Keratinocyte (primary cell): ENCODE data around the gene TENM3. TPM values are rescaled to one million over a fixed set of nuclear protein-coding genes. Genes with fewer than 3 reads are reported as not detected.

ENCODE experiments used
- DNase-seq: peaks from one replicate; pipeline ENCODE4 v3.0.0-alpha.2; 2011; ENCODE audit warnings: low read depth, missing footprints, low spot score
- FAIRE-seq: peaks from 2 replicates; lab custom pipeline; 2011; peaks lifted over from hg19 to GRCh38; lab: Jason Lieb, UNC
- H2AFZ ChIP-seq: 2 replicates; pipeline ENCODE4 v1.6.0; 2012; ENCODE audit warnings: low read length, control low read depth, inconsistent platforms; ENCODE audit not compliant: control insufficient read depth
- H3K27ac ChIP-seq: 2 replicates; pipeline ENCODE4 v1.5.1; 2011; ENCODE audit warnings: low read length; ENCODE audit not compliant: control insufficient read depth, insufficient read depth
- H3K27me3 ChIP-seq: 3 replicates; pipeline ENCODE4 v1.6.0; 2011; ENCODE audit warnings: low read length; ENCODE audit not compliant: control insufficient read depth, insufficient read depth; ENCODE audit errors: extremely low read depth
- H3K36me3 ChIP-seq, 2 experiments: 2 replicates in 1 of 2; 3 replicates in 1 of 2; pipeline ENCODE4 v1.5.1; 2011; ENCODE audit warnings: low read length in 2 of 2, mild to moderate bottlenecking in 1 of 2; ENCODE audit not compliant: control insufficient read depth in 2 of 2, insufficient read depth in 2 of 2; ENCODE audit errors: extremely low read depth in 1 of 2
- H3K4me1 ChIP-seq: 3 replicates; pipeline ENCODE4 v1.5.1; 2011; ENCODE audit warnings: low read length; ENCODE audit not compliant: control insufficient read depth, insufficient read depth; ENCODE audit errors: extremely low read depth
- H3K4me2 ChIP-seq: 3 replicates; pipeline ENCODE4 v1.6.0; 2011; ENCODE audit warnings: low read depth, low read length; ENCODE audit not compliant: control insufficient read depth, insufficient read depth; ENCODE audit errors: extremely low read depth
- H3K4me3 ChIP-seq, 3 experiments: fragments of 200-600 bp in 1 of 3; sonication (generic) in 1 of 3; 2 replicates in 2 of 3; 3 replicates in 1 of 3; pipeline ENCODE4 v1.5.1; 2011 to 2016; ENCODE audit warnings: low read length in 3 of 3, mild to moderate bottlenecking in 3 of 3, control low read depth in 2 of 3, inconsistent platforms in 1 of 3, low read depth in 1 of 3, mixed read lengths in 1 of 3, mixed run types in 1 of 3, moderate library complexity in 1 of 3; ENCODE audit not compliant: control insufficient read depth in 2 of 3, insufficient read depth in 2 of 3; ENCODE audit errors: extremely low read depth in 1 of 3
- H3K79me2 ChIP-seq: 2 replicates; pipeline ENCODE4 v1.6.0; 2012; ENCODE audit warnings: low read length; ENCODE audit not compliant: control insufficient read depth, insufficient read depth
- H3K9ac ChIP-seq: 3 replicates; pipeline ENCODE4 v1.6.0; 2011; ENCODE audit warnings: low read length; ENCODE audit not compliant: control insufficient read depth, insufficient read depth; ENCODE audit errors: extremely low read depth
- H3K9me1 ChIP-seq: 3 replicates; pipeline ENCODE4 v1.6.0; 2011; ENCODE audit warnings: low read length; ENCODE audit not compliant: control insufficient read depth, insufficient read depth; ENCODE audit errors: extremely low read depth
- H3K9me3 ChIP-seq: 2 replicates; pipeline ENCODE4 v1.5.1; 2012; ENCODE audit warnings: low read depth, low read length; ENCODE audit not compliant: control insufficient read depth
- H4K20me1 ChIP-seq: 3 replicates; pipeline ENCODE4 v1.6.0; 2011; ENCODE audit warnings: low read length; ENCODE audit not compliant: control insufficient read depth, insufficient read depth; ENCODE audit errors: extremely low read depth
- EZH2 ChIP-seq: IDR thresholded peaks from one replicate; pipeline ENCODE4 v1.6.1; 2012; ENCODE audit warnings: inconsistent platforms, mild to moderate bottlenecking, low read length, moderate library complexity
- dilution Hi-C: fragments of 300-500 bp; cut with MboI; formaldehyde crosslinking; loops from one replicate; pipeline ENCODE4 v1.7.0; 2020; ENCODE audit warnings: low sequenced_read_pairs; ENCODE audit not compliant: extremely low pct_ligation_motif_present
- polyA plus RNA-seq, 5 experiments: library from polyadenylated mRNA; depleted of rRNA in 3 of 5; stranded (reverse) in 3 of 5; stranded (forward) in 1 of 5; unstranded in 1 of 5; fragments of >200 nt; gene quantifications; 1 replicate in 1 of 5; 2 replicates in 3 of 5; 3 replicates in 1 of 5; pipeline versions ENCODE4 v1.2.1 to v1.2.3, GENCODE V29; 2011 to 2012; ENCODE audit warnings: missing spikeins in 2 of 5, low read depth in 1 of 5, low replicate concordance in 1 of 5
- TF ChIP-seq, protein P1 (sequence below), 3 experiments: IDR thresholded peaks in 1 of 3; conservative IDR thresholded peaks in 1 of 3; optimal IDR thresholded peaks in 1 of 3; 2 replicates in 2 of 3; 3 replicates in 1 of 3; pipeline versions ENCODE3 to v1.5.1; 2011; ENCODE audit warnings: low read length in 3 of 3, mild to moderate bottlenecking in 3 of 3, moderate library complexity in 2 of 3, control low read depth in 1 of 3, inconsistent platforms in 1 of 3; ENCODE audit not compliant: insufficient read depth in 2 of 3; ENCODE audit errors: extremely low read depth in 1 of 3

Gene TENM3
- polyA plus RNA-seq, 1 donor (not counting 4 experiments of a cell fraction or from before 2014, with no cell fraction given), result 17.0 TPM

GRCh38 chr4:182730791-182731190 lies 487.6 kb downstream of the TENM3 start:
- Histone ChIP-seq H3K9me3 (no peaks in the 10 kb centered on the region), H3K4me3 (no peak overlapping the region), H4K20me1 (no peaks in the 10 kb centered on the region), H3K27me3 (no peaks in the 10 kb centered on the region), H3K9ac (no peak overlapping the region), H2AFZ (no peak overlapping the region), H3K36me3 (peaks cover 0 to 3% of the 10 kb centered on the region in 2 experiments), H3K79me2 (no peaks in the 10 kb centered on the region), H3K4me2 (no peak overlapping the region), H3K27ac (no peak overlapping the region), H3K9me1 (no peaks in the 10 kb centered on the region), H3K4me1 (peaks cover under 1% of the 10 kb centered on the region)
- dilution Hi-C loops, result no loop called here
- no peak for DNase-seq
- TF ChIP-seq, protein P1, sequence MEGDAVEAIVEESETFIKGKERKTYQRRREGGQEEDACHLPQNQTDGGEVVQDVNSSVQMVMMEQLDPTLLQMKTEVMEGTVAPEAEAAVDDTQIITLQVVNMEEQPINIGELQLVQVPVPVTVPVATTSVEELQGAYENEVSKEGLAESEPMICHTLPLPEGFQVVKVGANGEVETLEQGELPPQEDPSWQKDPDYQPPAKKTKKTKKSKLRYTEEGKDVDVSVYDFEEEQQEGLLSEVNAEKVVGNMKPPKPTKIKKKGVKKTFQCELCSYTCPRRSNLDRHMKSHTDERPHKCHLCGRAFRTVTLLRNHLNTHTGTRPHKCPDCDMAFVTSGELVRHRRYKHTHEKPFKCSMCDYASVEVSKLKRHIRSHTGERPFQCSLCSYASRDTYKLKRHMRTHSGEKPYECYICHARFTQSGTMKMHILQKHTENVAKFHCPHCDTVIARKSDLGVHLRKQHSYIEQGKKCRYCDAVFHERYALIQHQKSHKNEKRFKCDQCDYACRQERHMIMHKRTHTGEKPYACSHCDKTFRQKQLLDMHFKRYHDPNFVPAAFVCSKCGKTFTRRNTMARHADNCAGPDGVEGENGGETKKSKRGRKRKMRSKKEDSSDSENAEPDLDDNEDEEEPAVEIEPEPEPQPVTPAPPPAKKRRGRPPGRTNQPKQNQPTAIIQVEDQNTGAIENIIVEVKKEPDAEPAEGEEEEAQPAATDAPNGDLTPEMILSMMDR (optimal IDR thresholded peaks at IDR 0.05 in 1 of 3, IDR thresholded peaks at IDR 0.05 in 1 of 3, conservative IDR thresholded peaks at IDR 0.05 in 1 of 3; ENCODE audit: extremely low read depth in 1 of 3, insufficient read depth in 2 of 3, low read length in 3 of 3), result no peak
- no peak for TF ChIP-seq EZH2
- no peak for FAIRE-seq

DNA sequence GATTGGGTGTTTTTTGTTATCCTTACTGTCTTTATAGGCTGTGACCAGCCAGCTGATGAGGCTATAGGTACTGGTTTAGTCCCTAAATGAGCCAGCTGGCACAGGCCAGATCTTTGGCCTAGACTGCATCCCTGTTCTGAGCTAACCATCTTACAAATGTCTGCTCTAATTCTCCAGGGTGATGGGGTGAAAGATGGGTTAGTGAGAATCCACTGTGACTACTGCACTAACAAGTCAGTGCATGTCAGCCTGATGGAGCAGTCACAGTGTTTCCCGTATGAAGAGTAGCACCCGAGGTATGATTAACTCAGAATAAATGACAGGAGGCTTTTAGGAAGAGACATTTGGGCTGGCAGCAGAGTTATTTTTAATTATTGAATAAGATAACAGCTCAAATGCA lies 493.0 kb downstream of the TENM3 start:
- H3K9me3 ChIP-seq, result no peaks in the 10 kb centered on the region
- TF ChIP-seq, protein P1 (optimal IDR thresholded peaks at IDR 0.05 in 1 of 3, IDR thresholded peaks at IDR 0.05 in 1 of 3, conservative IDR thresholded peaks at IDR 0.05 in 1 of 3; ENCODE audit: extremely low read depth in 1 of 3, insufficient read depth in 2 of 3, low read length in 3 of 3), result no peak
- H3K27me3 ChIP-seq, result no peaks in the 10 kb centered on the region
- peaks cover 25% of the 10 kb centered on the region for H3K4me1 ChIP-seq
- H3K9ac ChIP-seq, result no peak overlapping the region
- H3K27ac ChIP-seq, result peak overlapping the region; percentile 12
- H3K4me2 ChIP-seq, result peak overlapping the region; percentile 25
- no peak overlapping the region for H3K4me3 ChIP-seq
- H3K79me2 ChIP-seq, result no peaks in the 10 kb centered on the region
- dilution Hi-C loops, result no loop called here
- no peaks in the 10 kb centered on the region for H3K36me3 ChIP-seq
- H4K20me1 ChIP-seq, result no peaks in the 10 kb centered on the region
- peak; percentile 91 for FAIRE-seq
- peak overlapping the region; percentile 33 for H2AFZ ChIP-seq
- no peak for DNase-seq
- no peaks in the 10 kb centered on the region for H3K9me1 ChIP-seq
